GM12865 (cell line): ENCODE results near the gene NSMCE1.

Experiments used
- DNase-seq: peaks from one replicate; pipeline ENCODE4 v3.0.0; 2010; ENCODE audit warnings: low read depth
- H3K4me3 ChIP-seq: 2 replicates; pipeline ENCODE4 v1.5.1; 2011; ENCODE audit warnings: mild to moderate bottlenecking, low read depth, low read length, control low read depth
- CTCF ChIP-seq: IDR thresholded peaks from 2 replicates; pipeline ENCODE4 v1.5.1; 2011; ENCODE audit warnings: low read length, control low read depth, low read depth, inconsistent platforms; ENCODE audit not compliant: insufficient read depth; ENCODE audit errors: missing control alignments

NSMCE1 gene

GRCh38 chr16:27314161-27314723 lies 45.7 kb upstream of the NSMCE1 start:
- DNase-seq = peak; percentile 74
- H3K4me3 ChIP-seq = peak overlapping the region; percentile 78
- TF ChIP-seq CTCF = no peak

- peak; percentile 73 for DNase-seq
- H3K4me3 ChIP-seq = peak within 1 kb of the TSS; percentile 78
- TF ChIP-seq CTCF = no peak
Observed at GRCh38 chr16:27313422-27314160, 45.0 kb upstream of the NSMCE1 start, which contains the start of gene IL4R. IL4R (plus strand) TSS chr16:27313974; CDS start chr16:27340204, 26,230 bp downstream.

- no peak for DNase-seq
- peak overlapping the region; percentile 78 for H3K4me3 ChIP-seq
- TF ChIP-seq CTCF = no peak
Observed at GRCh38 chr16:27312580-27313421, 44.2 kb upstream of the NSMCE1 start.

- no peak for TF ChIP-seq CTCF
- DNase-seq = no peak
- no peak overlapping the region for H3K4me3 ChIP-seq
Observed at GRCh38 chr16:27311897-27312303, 43.3 kb upstream of the NSMCE1 start.

GRCh38 chr16:27311448-27311830 lies 42.9 kb upstream of the NSMCE1 start:
- H3K4me3 ChIP-seq = no peak overlapping the region
- no peak for TF ChIP-seq CTCF
- no peak for DNase-seq

- H3K4me3 ChIP-seq = no peak overlapping the region
- no peak for DNase-seq
- no peak for TF ChIP-seq CTCF
Observed at GRCh38 chr16:27310576-27311447, 42.2 kb upstream of the NSMCE1 start.
